GM23338 (cell line): ENCODE results near the gene ABCC1.

ENCODE experiments used
- CREB1 ChIP-seq: fragments of 250-450 bp; sonication (Bioruptor Pico); IDR thresholded peaks from 2 replicates; pipeline ENCODE4 v1.5.0; 2020; ENCODE audit warnings: low read depth, mild to moderate bottlenecking, moderate library complexity
- EZH2 ChIP-seq: fragments of 200-600 bp; sonication (generic); IDR thresholded peaks from one replicate; pipeline ENCODE4 v1.8.0; 2017; ENCODE audit warnings: antibody characterized with exemption, mild to moderate bottlenecking, low read depth; ENCODE audit not compliant: unreplicated experiment
- EZH2phosphoT487 ChIP-seq: fragments of 200-600 bp; sonication (generic); IDR thresholded peaks from one replicate; pipeline ENCODE4 v1.8.1; 2018; ENCODE audit warnings: antibody characterized with exemption; ENCODE audit not compliant: unreplicated experiment
- JUNB ChIP-seq: IDR thresholded peaks from one replicate; pipeline ENCODE4 v1.6.1; 2016; ENCODE audit warnings: antibody characterized with exemption; ENCODE audit not compliant: unreplicated experiment
- NANOG ChIP-seq: IDR thresholded peaks from 2 replicates; pipeline ENCODE4 v1.6.1; 2016; ENCODE audit warnings: antibody characterized with exemption, borderline replicate concordance
- POLR2AphosphoS5 ChIP-seq: IDR thresholded peaks from 2 replicates; pipeline ENCODE4 v1.6.1; 2016; ENCODE audit warnings: antibody characterized with exemption, low read depth
- STAT1 ChIP-seq: IDR thresholded peaks from one replicate; pipeline ENCODE4 v1.6.1; 2016; ENCODE audit warnings: antibody characterized with exemption; ENCODE audit not compliant: unreplicated experiment
- ZNF114 ChIP-seq: fragments of 250-450 bp; sonication (Bioruptor Pico); IDR thresholded peaks from 2 replicates; pipeline ENCODE4 v1.5.0; 2020; ENCODE audit warnings: mild to moderate bottlenecking, moderate library complexity
- TF ChIP-seq, protein P1 (sequence below), 2 experiments: fragments of 200-600 bp in 1 of 2; sonication (generic) in 1 of 2; conservative IDR thresholded peaks; 2 replicates each; pipeline versions ENCODE4 v1.5.1 to v1.6.1; 2016 to 2017; ENCODE audit warnings: antibody characterized with exemption in 2 of 2, low read depth in 2 of 2, mild to moderate bottlenecking in 2 of 2, moderate library complexity in 1 of 2
- TF ChIP-seq, protein P2 (sequence below): IDR thresholded peaks from one replicate; pipeline ENCODE4 v1.6.1; 2018; ENCODE audit warnings: antibody characterized with exemption; ENCODE audit not compliant: unreplicated experiment
- TF ChIP-seq, protein P3 (sequence below): IDR thresholded peaks from 2 replicates; pipeline ENCODE4 v1.6.1; 2016; ENCODE audit warnings: antibody characterized with exemption
- TF ChIP-seq, protein P4 (sequence below): fragments of 250-450 bp; sonication (Bioruptor Pico); IDR thresholded peaks from 2 replicates; pipeline ENCODE4 v1.5.0; 2020; ENCODE audit warnings: mild to moderate bottlenecking, moderate library complexity

DNA sequence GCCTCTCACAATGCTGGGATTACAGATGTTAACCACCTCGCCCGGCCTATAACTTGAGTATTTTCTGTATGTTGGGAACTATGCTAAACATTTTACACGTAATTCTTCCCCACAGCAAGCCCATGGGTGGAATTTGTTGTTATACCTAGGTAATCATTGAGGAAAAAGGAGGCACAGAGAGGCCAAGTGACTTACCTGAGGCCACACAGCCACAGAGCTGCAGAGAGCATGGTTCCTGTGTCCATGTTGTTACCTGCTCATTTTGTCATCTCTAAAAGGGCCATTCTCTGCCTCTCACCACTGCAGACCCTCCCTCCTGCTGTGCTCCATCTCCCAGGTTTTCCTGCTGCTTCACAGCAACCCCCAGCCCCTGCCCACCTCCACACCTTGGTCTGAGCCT is 135.5 kb downstream of the ABCC1 start:
- TF ChIP-seq, protein P1, sequence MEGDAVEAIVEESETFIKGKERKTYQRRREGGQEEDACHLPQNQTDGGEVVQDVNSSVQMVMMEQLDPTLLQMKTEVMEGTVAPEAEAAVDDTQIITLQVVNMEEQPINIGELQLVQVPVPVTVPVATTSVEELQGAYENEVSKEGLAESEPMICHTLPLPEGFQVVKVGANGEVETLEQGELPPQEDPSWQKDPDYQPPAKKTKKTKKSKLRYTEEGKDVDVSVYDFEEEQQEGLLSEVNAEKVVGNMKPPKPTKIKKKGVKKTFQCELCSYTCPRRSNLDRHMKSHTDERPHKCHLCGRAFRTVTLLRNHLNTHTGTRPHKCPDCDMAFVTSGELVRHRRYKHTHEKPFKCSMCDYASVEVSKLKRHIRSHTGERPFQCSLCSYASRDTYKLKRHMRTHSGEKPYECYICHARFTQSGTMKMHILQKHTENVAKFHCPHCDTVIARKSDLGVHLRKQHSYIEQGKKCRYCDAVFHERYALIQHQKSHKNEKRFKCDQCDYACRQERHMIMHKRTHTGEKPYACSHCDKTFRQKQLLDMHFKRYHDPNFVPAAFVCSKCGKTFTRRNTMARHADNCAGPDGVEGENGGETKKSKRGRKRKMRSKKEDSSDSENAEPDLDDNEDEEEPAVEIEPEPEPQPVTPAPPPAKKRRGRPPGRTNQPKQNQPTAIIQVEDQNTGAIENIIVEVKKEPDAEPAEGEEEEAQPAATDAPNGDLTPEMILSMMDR (conservative IDR thresholded peaks at IDR 0.05; ENCODE audit: low read depth in 2 of 2), result no peak
- TF ChIP-seq, protein P2, sequence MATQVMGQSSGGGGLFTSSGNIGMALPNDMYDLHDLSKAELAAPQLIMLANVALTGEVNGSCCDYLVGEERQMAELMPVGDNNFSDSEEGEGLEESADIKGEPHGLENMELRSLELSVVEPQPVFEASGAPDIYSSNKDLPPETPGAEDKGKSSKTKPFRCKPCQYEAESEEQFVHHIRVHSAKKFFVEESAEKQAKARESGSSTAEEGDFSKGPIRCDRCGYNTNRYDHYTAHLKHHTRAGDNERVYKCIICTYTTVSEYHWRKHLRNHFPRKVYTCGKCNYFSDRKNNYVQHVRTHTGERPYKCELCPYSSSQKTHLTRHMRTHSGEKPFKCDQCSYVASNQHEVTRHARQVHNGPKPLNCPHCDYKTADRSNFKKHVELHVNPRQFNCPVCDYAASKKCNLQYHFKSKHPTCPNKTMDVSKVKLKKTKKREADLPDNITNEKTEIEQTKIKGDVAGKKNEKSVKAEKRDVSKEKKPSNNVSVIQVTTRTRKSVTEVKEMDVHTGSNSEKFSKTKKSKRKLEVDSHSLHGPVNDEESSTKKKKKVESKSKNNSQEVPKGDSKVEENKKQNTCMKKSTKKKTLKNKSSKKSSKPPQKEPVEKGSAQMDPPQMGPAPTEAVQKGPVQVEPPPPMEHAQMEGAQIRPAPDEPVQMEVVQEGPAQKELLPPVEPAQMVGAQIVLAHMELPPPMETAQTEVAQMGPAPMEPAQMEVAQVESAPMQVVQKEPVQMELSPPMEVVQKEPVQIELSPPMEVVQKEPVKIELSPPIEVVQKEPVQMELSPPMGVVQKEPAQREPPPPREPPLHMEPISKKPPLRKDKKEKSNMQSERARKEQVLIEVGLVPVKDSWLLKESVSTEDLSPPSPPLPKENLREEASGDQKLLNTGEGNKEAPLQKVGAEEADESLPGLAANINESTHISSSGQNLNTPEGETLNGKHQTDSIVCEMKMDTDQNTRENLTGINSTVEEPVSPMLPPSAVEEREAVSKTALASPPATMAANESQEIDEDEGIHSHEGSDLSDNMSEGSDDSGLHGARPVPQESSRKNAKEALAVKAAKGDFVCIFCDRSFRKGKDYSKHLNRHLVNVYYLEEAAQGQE, result no peak
- no peak for TF ChIP-seq POLR2AphosphoS5
- no peak for TF ChIP-seq EZH2
- no peak for TF ChIP-seq CREB1 (CRISPR knock-in tag)
- no peak for TF ChIP-seq EZH2phosphoT487
- TF ChIP-seq JUNB, result no peak
- TF ChIP-seq, protein P3, sequence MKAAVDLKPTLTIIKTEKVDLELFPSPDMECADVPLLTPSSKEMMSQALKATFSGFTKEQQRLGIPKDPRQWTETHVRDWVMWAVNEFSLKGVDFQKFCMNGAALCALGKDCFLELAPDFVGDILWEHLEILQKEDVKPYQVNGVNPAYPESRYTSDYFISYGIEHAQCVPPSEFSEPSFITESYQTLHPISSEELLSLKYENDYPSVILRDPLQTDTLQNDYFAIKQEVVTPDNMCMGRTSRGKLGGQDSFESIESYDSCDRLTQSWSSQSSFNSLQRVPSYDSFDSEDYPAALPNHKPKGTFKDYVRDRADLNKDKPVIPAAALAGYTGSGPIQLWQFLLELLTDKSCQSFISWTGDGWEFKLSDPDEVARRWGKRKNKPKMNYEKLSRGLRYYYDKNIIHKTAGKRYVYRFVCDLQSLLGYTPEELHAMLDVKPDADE, result no peak
- no peak for TF ChIP-seq NANOG
- TF ChIP-seq, protein P4, sequence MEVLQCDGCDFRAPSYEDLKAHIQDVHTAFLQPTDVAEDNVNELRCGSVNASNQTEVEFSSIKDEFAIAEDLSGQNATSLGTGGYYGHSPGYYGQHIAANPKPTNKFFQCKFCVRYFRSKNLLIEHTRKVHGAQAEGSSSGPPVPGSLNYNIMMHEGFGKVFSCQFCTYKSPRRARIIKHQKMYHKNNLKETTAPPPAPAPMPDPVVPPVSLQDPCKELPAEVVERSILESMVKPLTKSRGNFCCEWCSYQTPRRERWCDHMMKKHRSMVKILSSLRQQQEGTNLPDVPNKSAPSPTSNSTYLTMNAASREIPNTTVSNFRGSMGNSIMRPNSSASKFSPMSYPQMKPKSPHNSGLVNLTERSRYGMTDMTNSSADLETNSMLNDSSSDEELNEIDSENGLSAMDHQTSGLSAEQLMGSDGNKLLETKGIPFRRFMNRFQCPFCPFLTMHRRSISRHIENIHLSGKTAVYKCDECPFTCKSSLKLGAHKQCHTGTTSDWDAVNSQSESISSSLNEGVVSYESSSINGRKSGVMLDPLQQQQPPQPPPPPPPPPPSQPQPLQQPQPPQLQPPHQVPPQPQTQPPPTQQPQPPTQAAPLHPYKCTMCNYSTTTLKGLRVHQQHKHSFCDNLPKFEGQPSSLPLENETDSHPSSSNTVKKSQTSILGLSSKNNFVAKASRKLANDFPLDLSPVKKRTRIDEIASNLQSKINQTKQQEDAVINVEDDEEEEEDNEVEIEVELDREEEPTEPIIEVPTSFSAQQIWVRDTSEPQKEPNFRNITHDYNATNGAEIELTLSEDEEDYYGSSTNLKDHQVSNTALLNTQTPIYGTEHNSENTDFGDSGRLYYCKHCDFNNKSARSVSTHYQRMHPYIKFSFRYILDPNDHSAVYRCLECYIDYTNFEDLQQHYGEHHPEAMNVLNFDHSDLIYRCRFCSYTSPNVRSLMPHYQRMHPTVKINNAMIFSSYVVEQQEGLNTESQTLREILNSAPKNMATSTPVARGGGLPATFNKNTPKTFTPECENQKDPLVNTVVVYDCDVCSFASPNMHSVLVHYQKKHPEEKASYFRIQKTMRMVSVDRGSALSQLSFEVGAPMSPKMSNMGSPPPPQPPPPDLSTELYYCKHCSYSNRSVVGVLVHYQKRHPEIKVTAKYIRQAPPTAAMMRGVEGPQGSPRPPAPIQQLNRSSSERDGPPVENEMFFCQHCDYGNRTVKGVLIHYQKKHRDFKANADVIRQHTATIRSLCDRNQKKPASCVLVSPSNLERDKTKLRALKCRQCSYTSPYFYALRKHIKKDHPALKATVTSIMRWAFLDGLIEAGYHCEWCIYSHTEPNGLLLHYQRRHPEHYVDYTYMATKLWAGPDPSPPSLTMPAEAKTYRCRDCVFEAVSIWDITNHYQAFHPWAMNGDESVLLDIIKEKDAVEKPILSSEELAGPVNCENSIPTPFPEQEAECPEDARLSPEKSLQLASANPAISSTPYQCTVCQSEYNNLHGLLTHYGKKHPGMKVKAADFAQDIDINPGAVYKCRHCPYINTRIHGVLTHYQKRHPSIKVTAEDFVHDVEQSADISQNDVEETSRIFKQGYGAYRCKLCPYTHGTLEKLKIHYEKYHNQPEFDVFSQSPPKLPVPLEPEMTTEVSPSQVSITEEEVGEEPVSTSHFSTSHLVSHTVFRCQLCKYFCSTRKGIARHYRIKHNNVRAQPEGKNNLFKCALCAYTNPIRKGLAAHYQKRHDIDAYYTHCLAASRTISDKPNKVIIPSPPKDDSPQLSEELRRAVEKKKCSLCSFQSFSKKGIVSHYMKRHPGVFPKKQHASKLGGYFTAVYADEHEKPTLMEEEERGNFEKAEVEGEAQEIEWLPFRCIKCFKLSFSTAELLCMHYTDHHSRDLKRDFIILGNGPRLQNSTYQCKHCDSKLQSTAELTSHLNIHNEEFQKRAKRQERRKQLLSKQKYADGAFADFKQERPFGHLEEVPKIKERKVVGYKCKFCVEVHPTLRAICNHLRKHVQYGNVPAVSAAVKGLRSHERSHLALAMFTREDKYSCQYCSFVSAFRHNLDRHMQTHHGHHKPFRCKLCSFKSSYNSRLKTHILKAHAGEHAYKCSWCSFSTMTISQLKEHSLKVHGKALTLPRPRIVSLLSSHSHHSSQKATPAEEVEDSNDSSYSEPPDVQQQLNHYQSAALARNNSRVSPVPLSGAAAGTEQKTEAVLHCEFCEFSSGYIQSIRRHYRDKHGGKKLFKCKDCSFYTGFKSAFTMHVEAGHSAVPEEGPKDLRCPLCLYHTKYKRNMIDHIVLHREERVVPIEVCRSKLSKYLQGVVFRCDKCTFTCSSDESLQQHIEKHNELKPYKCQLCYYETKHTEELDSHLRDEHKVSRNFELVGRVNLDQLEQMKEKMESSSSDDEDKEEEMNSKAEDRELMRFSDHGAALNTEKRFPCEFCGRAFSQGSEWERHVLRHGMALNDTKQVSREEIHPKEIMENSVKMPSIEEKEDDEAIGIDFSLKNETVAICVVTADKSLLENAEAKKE (CRISPR knock-in tag), result no peak
- TF ChIP-seq ZNF114, result no peak
- no peak for TF ChIP-seq STAT1
